Smooth muscle cell (in vitro differentiated cells): ENCODE measurements around the gene RBFOX2. TPM values are rescaled to one million over a fixed set of nuclear protein-coding genes. Genes with fewer than 3 reads are reported as not detected.

Experiments used
- DNase-seq: peaks from one replicate; lab custom pipeline; 2025; ENCODE audit not compliant: unreplicated experiment; lab: John Stamatoyannopoulos, UW
- H2AFZ ChIP-seq: fragments of 200-600 bp; sonication (generic); 2 replicates; pipeline ENCODE4 v1.6.0; 2016; ENCODE audit warnings: antibody characterized with exemption, low read depth, mild to moderate bottlenecking
- H3F3A ChIP-seq: fragments of 200-600 bp; sonication (generic); 2 replicates; pipeline ENCODE4 v1.6.0; 2017; ENCODE audit warnings: antibody characterized with exemption, low read depth
- H3K27ac ChIP-seq: fragments of 200-600 bp; sonication (generic); 2 replicates; pipeline ENCODE4 v1.5.1; 2016; ENCODE audit warnings: low read depth, mild to moderate bottlenecking
- H3K27me3 ChIP-seq: fragments of 200-600 bp; sonication (generic); 2 replicates; pipeline ENCODE4 v1.6.1; 2016; ENCODE audit warnings: low read depth, mild to moderate bottlenecking
- H3K36me3 ChIP-seq: fragments of 200-600 bp; sonication (generic); 2 replicates; pipeline ENCODE4 v1.5.1; 2016; ENCODE audit warnings: low read depth
- H3K4me1 ChIP-seq: fragments of 200-600 bp; sonication (generic); 2 replicates; pipeline ENCODE4 v1.5.1; 2016; ENCODE audit warnings: low read depth
- H3K4me2 ChIP-seq: fragments of 200-600 bp; sonication (generic); 2 replicates; pipeline ENCODE4 v1.6.0; 2016; ENCODE audit warnings: mild to moderate bottlenecking
- H3K4me3 ChIP-seq: fragments of 200-600 bp; sonication (generic); 2 replicates; pipeline ENCODE4 v1.5.1; 2016; ENCODE audit warnings: mild to moderate bottlenecking
- H3K79me2 ChIP-seq: fragments of 200-600 bp; sonication (generic); 2 replicates; pipeline ENCODE4 v1.6.0; 2016; ENCODE audit warnings: low read depth, mild to moderate bottlenecking
- H3K9ac ChIP-seq: fragments of 200-600 bp; sonication (generic); 2 replicates; pipeline ENCODE4 v1.6.0; 2016; ENCODE audit warnings: low read depth
- H3K9me3 ChIP-seq: fragments of 200-600 bp; sonication (generic); replicated peaks from 2 replicates; pipeline ENCODE4 v1.5.1; 2016; ENCODE audit warnings: low read depth
- H4K20me1 ChIP-seq: fragments of 200-600 bp; sonication (generic); 2 replicates; pipeline ENCODE4 v1.6.0; 2016; ENCODE audit warnings: low read depth
- CTCF ChIP-seq: fragments of 200-600 bp; sonication (generic); IDR thresholded peaks from 2 replicates; pipeline ENCODE4 v1.5.1; 2017; ENCODE audit warnings: borderline replicate concordance, mild to moderate bottlenecking, antibody characterized with exemption; ENCODE audit not compliant: insufficient read depth, poor library complexity, severe bottlenecking
- WGBS: methylation state at CpG from one replicate; pipeline ENCODE4 v1.1.7; 2016; ENCODE audit warnings: low lambda C conversion rate; 5-methylcytosine and 5-hydroxymethylcytosine counted together
- polyA plus RNA-seq: library from polyadenylated mRNA; unstranded; fragments of >200 nt; fragmentation: Nextera tagmentation; extraction: Ambion mirVana; gene quantifications from 2 replicates; pipeline ENCODE4 v1.2.1, GENCODE V29; 2016
- total RNA-seq: library from RNA; depleted of rRNA; stranded (reverse); fragments of >200 nt; gene quantifications from 2 replicates; pipeline ENCODE4 v1.2.3, GENCODE V29; 2014

Gene RBFOX2
- total and polyA plus RNA-seq, 2 experiments from 2014 or later = 128 to 144 TPM

DNA sequence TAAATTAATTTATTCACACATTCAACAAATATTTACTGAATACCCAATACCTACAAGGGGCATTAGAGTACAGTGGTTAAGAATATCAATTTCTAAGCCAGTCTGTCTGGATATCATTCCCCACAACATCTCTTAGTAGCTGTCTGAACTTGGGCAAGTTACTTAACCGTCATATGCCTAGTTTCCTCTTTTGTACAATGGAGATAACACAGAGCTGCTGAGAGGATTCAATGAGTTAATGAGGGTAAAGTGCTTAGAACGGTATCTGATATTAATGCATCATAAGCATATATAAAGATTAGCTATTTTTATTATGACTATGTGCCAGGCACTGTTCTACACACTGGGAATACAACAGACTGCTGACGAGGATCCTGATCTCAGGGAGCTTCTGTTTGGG is 194.6 kb downstream of the RBFOX2 start:
- peak overlapping the region; percentile 91 for H3K27ac ChIP-seq
- no peaks in the 10 kb centered on the region for H3K9me3 ChIP-seq
- H4K20me1 ChIP-seq = peaks cover 95% of the 10 kb centered on the region
- TF ChIP-seq CTCF = no peak
- no peak overlapping the region for H3K9ac ChIP-seq
- no peak overlapping the region for H2AFZ ChIP-seq
- DNase-seq = no peak
- no peaks in the 10 kb centered on the region for H3K36me3 ChIP-seq
- H3K79me2 ChIP-seq = peaks cover 88% of the 10 kb centered on the region
- no peak overlapping the region for H3K4me3 ChIP-seq
- no peaks in the 10 kb centered on the region for H3K27me3 ChIP-seq
- 31% methylated on average over 3 of the region's 3 CpGs for WGBS
- H3K4me2 ChIP-seq = peak overlapping the region; percentile 85
- peaks cover 11% of the 10 kb centered on the region for H3F3A ChIP-seq
- H3K4me1 ChIP-seq = peaks cover 43% of the 10 kb centered on the region

DNA sequence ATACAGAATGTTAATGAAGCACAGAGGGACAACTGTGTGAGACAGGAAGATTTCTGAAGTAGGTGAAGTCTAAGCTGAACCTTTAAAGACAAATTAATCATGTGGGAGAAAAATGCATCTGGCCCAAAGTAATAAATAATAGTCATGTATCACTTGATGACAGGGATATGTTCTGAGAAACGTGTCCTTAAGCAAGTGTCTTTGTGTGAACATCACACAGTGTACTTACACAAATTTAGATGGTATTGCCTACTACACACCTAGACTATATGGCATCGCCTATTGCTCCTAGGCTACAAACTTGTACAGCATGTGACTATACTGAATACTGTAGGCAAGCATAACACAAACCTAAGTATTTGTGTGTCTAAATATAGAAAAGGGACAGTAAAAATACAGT is 198.3 kb downstream of the RBFOX2 start:
- Histone ChIP-seq H3K9ac (no peak overlapping the region), H4K20me1 (peaks cover 100% of the 10 kb centered on the region), H3K27me3 (no peaks in the 10 kb centered on the region), H3K4me3 (no peak overlapping the region), H3F3A (peaks cover 11% of the 10 kb centered on the region), H3K9me3 (no peaks in the 10 kb centered on the region), H3K79me2 (peaks cover 100% of the 10 kb centered on the region), H2AFZ (no peak overlapping the region), H3K4me1 (peaks cover 16% of the 10 kb centered on the region), H3K27ac (no peak overlapping the region), H3K4me2 (no peak overlapping the region), H3K36me3 (no peaks in the 10 kb centered on the region)
- no peak for TF ChIP-seq CTCF
- 83% methylated on average over 2 of the region's 2 CpGs for WGBS
- DNase-seq = no peak

DNA sequence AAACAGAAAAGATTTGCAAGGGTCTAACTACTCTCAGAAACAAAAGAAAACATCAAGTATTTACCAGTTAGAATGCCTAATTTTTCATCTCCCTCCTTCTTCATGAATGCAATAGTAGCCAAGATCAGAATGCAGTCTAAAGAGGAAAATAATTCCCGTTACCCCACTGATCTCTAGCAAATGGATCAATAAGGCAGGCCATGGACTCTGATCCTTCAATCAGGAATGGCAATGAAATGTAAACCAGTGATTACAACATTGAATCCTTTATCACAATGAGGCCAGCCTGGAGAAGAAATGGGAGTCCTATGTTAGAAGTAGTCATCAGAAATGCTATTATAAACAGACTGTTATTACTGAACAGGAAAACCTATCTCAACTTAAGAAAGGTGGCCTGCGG is 204.4 kb downstream of the RBFOX2 start:
- Histone ChIP-seq H3K27me3 (no peaks in the 10 kb centered on the region), H3K9ac (no peak overlapping the region), H4K20me1 (peaks cover 100% of the 10 kb centered on the region), H2AFZ (no peak overlapping the region), H3K9me3 (no peaks in the 10 kb centered on the region), H3K4me1 (no peaks in the 10 kb centered on the region), H3K79me2 (peaks cover 100% of the 10 kb centered on the region), H3K27ac (no peak overlapping the region), H3K36me3 (no peaks in the 10 kb centered on the region), H3K4me3 (no peak overlapping the region), H3F3A (no peaks in the 10 kb centered on the region), H3K4me2 (no peak overlapping the region)
- TF ChIP-seq CTCF = no peak
- DNase-seq = no peak
- WGBS = 97% methylated on average over 2 of the region's 2 CpGs

- Histone ChIP-seq H2AFZ (no peak overlapping the region), H3K27ac (no peak overlapping the region), H3K27me3 (no peaks in the 10 kb centered on the region), H3K36me3 (no peaks in the 10 kb centered on the region), H3K9me3 (no peaks in the 10 kb centered on the region), H3K79me2 (peaks cover 100% of the 10 kb centered on the region), H3K4me3 (no peak overlapping the region), H3K4me1 (no peaks in the 10 kb centered on the region), H3K9ac (no peak overlapping the region), H3F3A (no peaks in the 10 kb centered on the region), H3K4me2 (no peak overlapping the region), H4K20me1 (peaks cover 100% of the 10 kb centered on the region)
- whole genome bisulfite sequencing = 78% methylated on average over 1 of the region's 1 CpG
- no peak for TF ChIP-seq CTCF
- DNase-seq = no peak
Measured at GRCh38 chr22:35821654-35822053, 207.0 kb downstream of the RBFOX2 start.
